Activated T-helper 1 cell treated with Interleukin-2 at 50 U/mL for 16 hours (primary cell): ENCODE data around the gene PARP15.
"Not testable (repeated sequence)": the region's sequence is repeated elsewhere in the genome, so short reads cannot be mapped to it uniquely, and the experiment has no call there.

Experiments
- DNase-seq: peaks from one replicate; pipeline ENCODE4 v3.0.0-alpha.2; 2020; ENCODE audit warnings: low read depth

PARP15 gene

GRCh38 chr3:122619040-122619439, 41.6 kb downstream of the PARP15 start:
- DNase-seq: no peak

DNA sequence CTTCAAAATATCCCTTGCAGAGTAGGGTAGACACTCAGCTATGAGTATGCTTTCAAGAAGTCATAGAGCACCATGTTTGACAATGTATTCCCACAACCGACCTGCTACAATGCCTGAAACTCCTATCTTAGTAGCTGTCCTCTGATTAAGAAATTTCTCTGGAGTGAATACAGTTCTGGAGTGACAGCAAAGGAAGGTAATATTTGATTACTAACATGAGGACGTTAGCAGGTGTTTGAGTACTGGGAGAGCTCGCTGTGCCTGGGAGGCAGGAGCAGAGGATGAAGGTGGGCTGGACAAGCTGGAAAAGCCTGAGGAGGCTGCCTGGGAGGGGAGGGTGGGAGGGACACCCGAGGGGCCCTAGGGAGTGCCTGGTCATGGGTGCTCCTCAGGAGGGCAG, 42.9 kb downstream of the PARP15 start:
- DNase-seq: no peak

GRCh38 chr3:122621112-122621511, 43.7 kb downstream of the PARP15 start:
- DNase-seq: no peak

- no peak for DNase-seq
Measured at GRCh38 chr3:122623031-122623829, 45.8 kb downstream of the PARP15 start.

GRCh38 chr3:122626515-122627180, 49.2 kb downstream of the PARP15 start:
- DNase-seq: no peak

- no peak for DNase-seq
Measured at GRCh38 chr3:122627301-122627700, 49.9 kb downstream of the PARP15 start.

DNA sequence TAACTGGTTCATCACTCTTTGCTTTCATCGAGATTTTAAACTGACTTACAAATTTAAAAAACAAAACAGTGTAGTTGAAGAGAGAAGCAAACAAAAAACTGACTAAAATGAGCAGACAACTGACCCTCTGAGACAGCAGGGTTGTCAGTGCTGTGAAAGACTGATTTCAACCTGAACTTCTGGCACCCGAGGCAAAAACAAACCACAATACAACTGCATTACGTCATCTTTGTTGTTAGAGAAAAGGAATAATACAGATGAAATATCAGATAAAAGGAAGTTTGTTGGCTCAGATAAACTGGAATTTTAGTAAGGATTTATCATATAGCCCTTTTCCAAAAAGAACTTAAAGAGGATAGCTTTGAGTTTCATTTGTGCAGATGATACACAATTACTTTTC, 51.1 kb downstream of the PARP15 start:
- no peak for DNase-seq

DNA sequence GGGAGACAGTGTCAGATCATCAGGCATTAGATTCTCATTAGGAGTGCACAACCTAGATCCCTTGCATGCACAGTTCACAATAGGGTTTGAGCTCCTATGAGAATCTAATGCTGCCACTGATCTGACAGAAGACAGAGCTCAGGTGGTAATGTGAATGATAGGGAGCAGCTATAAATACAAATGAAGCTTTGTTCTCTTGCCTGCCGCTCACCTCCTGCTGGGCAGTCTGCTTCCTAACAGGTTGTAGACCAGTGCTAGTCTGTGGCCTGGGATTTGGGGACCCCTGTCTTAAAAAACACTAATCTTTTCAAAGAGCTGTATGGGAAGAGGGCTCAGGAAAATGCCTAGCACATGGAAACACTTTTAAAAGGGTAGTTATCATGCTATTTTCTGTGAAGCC, 52.3 kb downstream of the PARP15 start:
- no peak for DNase-seq

- no peak for DNase-seq
Measured at GRCh38 chr3:122635789-122636188, 58.3 kb downstream of the PARP15 start.

- DNase-seq: no peak
Measured at GRCh38 chr3:122636697-122637096, 59.2 kb downstream of the PARP15 start.

DNA sequence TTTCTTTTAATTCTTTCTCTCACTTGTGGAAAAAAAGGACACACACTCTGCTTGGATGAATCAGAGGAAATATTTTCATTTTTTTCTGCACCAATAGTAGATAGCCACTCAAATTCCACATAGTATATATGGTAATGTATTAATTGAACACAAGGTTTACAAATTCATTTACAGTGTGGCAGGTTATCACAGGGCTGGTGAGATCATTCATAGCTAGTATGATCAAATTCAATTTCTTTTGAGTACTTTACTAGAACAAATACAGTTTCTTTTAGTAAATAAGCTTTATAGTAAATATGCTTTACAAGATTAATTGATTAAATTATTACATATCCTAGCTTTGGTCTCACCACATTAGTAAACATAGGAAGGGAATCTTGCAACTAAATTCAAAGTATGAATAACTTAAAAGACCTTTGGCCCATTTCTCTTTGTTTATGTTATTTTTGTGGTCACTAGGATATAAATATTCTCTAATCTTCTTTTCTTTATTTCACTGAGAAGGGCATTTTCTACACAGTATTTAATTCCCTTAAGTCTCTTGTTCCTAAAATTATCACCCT, 63.1 kb downstream of the PARP15 start:
- DNase-seq: no peak

DNA sequence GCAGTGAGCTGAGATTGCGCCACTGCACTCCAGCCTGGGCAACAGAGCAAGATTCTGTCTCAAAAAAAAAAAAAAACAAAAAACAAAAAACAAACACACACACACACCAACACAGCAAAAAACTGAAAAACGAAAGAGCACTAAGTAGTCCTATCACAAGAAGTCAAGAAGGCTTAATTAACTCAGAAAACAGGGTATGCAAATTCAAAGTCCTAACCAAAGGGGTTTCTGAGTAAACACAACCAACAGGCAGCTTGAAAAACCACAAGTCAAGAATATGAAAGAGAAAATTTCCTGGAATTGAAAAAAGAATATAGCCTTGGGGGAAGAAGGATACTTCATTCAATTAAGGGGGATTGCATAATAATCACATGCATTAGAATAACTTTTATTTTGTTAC, 65.5 kb downstream of the PARP15 start:
- no peak for DNase-seq

- DNase-seq: no peak
Measured at GRCh38 chr3:122646146-122646988, 68.9 kb downstream of the PARP15 start.

GRCh38 chr3:122651233-122651907, 73.9 kb downstream of the PARP15 start:
- DNase-seq: not testable (repeated sequence)

DNA sequence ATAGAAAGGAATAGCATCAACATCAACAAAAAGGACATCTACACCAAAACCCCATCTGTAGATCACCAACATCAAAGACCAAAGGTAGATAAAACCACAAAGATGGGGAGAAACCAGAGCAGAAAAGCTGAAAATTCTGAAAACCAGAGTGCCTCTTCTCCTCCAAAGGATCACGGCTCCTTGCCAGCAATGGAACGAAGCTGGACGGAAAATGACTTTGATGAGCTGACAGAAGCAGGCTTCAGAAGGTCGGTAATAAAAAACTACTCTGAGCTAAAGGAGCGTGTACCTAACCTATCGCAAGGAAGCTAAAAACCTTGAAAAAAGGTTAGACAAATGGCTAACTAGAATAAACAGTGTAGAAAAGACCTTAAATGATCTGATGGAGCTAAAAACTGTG, 74.5 kb downstream of the PARP15 start:
- DNase-seq: not testable (repeated sequence)

GRCh38 chr3:122658336-122658735, 80.9 kb downstream of the PARP15 start:
- DNase-seq: not testable (repeated sequence)

GRCh38 chr3:122660297-122660974, 83.0 kb downstream of the PARP15 start:
- no peak for DNase-seq

GRCh38 chr3:122661633-122662032, 84.2 kb downstream of the PARP15 start:
- DNase-seq: no peak

DNA sequence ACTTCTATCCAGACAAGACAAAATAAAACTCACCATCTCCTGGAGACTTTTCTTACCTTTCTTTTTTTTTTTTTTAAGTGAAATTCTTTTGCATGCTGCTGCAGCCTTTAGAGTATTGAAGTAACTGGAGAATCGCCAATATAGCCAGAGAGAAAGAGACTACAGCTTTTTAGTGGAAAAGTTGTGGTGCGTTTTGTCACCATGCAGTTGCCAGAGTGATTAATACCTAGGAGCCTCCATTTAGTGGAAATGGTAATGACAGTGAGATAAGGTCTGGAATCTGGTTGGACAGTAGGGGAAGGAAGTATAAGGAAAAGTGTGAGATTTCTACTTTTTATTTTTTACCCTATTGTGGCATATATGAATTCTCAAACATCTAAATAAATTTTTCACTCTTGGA, 85.1 kb downstream of the PARP15 start:
- no peak for DNase-seq

DNA sequence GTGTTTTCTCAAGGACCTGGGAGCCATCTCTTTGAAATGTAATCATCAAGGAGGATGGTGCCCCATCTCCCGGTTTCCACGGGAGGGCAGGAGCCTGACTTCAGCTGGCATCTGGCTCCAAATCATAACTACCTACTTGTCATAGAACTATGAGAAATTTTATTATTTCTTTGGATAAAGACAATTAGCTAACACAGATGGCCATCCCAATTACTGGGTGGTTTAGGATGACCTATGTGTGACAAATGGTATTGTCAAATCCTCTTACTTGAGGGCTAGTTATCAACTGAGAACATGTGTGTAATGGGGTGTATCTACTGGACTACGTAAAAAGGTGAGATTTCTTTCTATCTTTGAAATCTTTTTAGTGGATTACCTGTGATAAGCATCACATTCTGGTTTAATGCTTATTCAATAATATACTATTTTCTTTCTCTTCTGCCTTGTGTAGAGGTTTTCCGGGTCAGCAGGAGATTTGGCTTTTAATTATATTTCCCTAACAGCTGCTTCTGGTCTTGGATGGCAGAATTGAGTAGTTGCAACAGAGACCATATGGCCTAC, 87.9 kb downstream of the PARP15 start:
- no peak for DNase-seq

DNA sequence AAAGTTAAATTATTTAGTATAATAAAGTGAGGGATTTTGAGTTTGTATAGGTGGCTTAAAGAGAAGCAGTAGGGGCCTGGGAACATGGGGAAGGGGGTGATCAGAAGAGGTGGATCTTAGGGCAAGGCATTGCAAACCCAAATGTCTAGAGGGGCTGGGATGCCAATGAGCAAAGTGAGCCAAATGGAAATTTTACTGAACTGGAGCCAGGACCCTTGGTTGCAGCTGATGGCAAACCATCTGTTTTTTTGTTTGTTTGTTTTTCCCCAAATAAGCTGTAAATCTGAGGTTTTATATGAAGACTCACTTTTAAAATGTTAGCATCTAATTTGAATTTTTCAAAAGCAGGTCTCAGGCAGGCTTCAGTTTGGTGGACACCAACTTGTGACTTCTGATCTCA, 88.4 kb downstream of the PARP15 start:
- no peak for DNase-seq
